T-helper 9 cell (primary cell): Measurements from ENCODE around the gene IDH2.
A peak's percentile ranks its signal among the peaks of the same experiment; 100 is the strongest.

ENCODE experiments used
- DNase-seq: peaks from one replicate; pipeline ENCODE4 v3.0.0-alpha.2; 2020

IDH2 gene

GRCh38 chr15:90062973-90063769 lies 39.1 kb downstream of the IDH2 start:
- no peak for DNase-seq

- peak; percentile 22 for DNase-seq
Observed at GRCh38 chr15:90062462-90062932, 39.8 kb downstream of the IDH2 start.

GRCh38 chr15:90062023-90062442 lies 40.2 kb downstream of the IDH2 start:
- peak; percentile 42 for DNase-seq

GRCh38 chr15:90060797-90061196 lies 41.5 kb downstream of the IDH2 start:
- DNase-seq = no peak

GRCh38 chr15:90059208-90059985 lies 42.9 kb downstream of the IDH2 start:
- DNase-seq = peak; percentile 34

GRCh38 chr15:90058775-90059174 lies 43.5 kb downstream of the IDH2 start:
- no peak for DNase-seq

- no peak for DNase-seq
Observed at GRCh38 chr15:90058308-90058707, 44.0 kb downstream of the IDH2 start.

- no peak for DNase-seq
Observed at GRCh38 chr15:90056529-90056928, 45.7 kb downstream of the IDH2 start.

- DNase-seq = no peak
Observed at GRCh38 chr15:90055182-90055581, 47.1 kb downstream of the IDH2 start.

- no peak for DNase-seq
Observed at GRCh38 chr15:90054618-90055097, 47.6 kb downstream of the IDH2 start.

GRCh38 chr15:90053685-90054466 lies 48.4 kb downstream of the IDH2 start:
- no peak for DNase-seq

- DNase-seq = no peak
Observed at GRCh38 chr15:90051874-90052273, 50.4 kb downstream of the IDH2 start.

GRCh38 chr15:90049666-90050604 lies 52.3 kb downstream of the IDH2 start:
- no peak for DNase-seq

GRCh38 chr15:90049030-90049429 lies 53.2 kb downstream of the IDH2 start:
- no peak for DNase-seq

GRCh38 chr15:90047956-90048575 lies 54.2 kb downstream of the IDH2 start:
- no peak for DNase-seq

- DNase-seq = no peak
Observed at GRCh38 chr15:90046911-90047392, 55.3 kb downstream of the IDH2 start.

GRCh38 chr15:90046289-90046688 lies 56.0 kb downstream of the IDH2 start:
- no peak for DNase-seq

GRCh38 chr15:90044916-90045371 lies 57.3 kb downstream of the IDH2 start:
- DNase-seq = no peak

GRCh38 chr15:90044191-90044590 lies 58.1 kb downstream of the IDH2 start:
- no peak for DNase-seq

GRCh38 chr15:90043530-90044010 lies 58.7 kb downstream of the IDH2 start:
- no peak for DNase-seq
